Upper lobe of right lung (tissue), 1 donor: Measurements from ENCODE around the gene NDP. TPM values are rescaled to one million over a fixed set of nuclear protein-coding genes. Genes with fewer than 3 reads are reported as not detected.

Experiments used
- ATAC-seq: fragments of 200-7000 bp; cut with Tn5 transposase; one replicate; pipeline ENCODE4 v1.9.1; 2020; ENCODE audit warnings: mild to moderate bottlenecking, moderate library complexity
- DNase-seq: peaks from one replicate; pipeline ENCODE4 v3.0.0-alpha.2; 2020
- H3K27ac ChIP-seq: fragments of 200-600 bp; one replicate; pipeline ENCODE4 v1.8.0; 2022
- H3K27me3 ChIP-seq: fragments of 200-600 bp; one replicate; pipeline ENCODE4 v1.8.0; 2022; ENCODE audit warnings: mild to moderate bottlenecking
- H3K36me3 ChIP-seq: fragments of 200-600 bp; one replicate; pipeline ENCODE4 v1.8.0; 2022
- H3K4me1 ChIP-seq: fragments of 200-600 bp; one replicate; pipeline ENCODE4 v1.8.0; 2022
- H3K4me3 ChIP-seq: fragments of 200-600 bp; one replicate; pipeline ENCODE4 v1.8.0; 2022; ENCODE audit warnings: mild to moderate bottlenecking
- H3K9me3 ChIP-seq: fragments of 200-600 bp; one replicate; pipeline ENCODE4 v1.8.0; 2022
- CTCF ChIP-seq: fragments of 200-600 bp; IDR thresholded peaks from one replicate; pipeline ENCODE4 v1.8.0; 2022; ENCODE audit warnings: antibody characterized with exemption
- intact Hi-C: fragments of 100-400 bp; cut with DNase I; formaldehyde crosslinking; loops from one replicate; pipeline ENCODE4 v1.11.0; 2022
- total RNA-seq: library from RNA; stranded (reverse); fragmentation: NEBNext Ultra II Directional; extraction: Animal tissue kit (Norgen Biotek cat#: 25700); gene quantifications from one replicate; pipeline ENCODE4 v1.2.1, GENCODE V29; 2021
- donor health status: DM: no; HTN: yes; CAD: no; lungs with severe emphysema.

The NDP gene
- total RNA-seq, 1 donor from 2014 or later = not detected

- intact Hi-C loops = no loop called here
- TF ChIP-seq CTCF = no peak
- Histone ChIP-seq H3K36me3 (no peaks in the 10 kb centered on the region), H3K4me1 (no peaks in the 10 kb centered on the region), H3K9me3 (no peaks in the 10 kb centered on the region), H3K27me3 (no peaks in the 10 kb centered on the region), H3K4me3 (no peak overlapping the region), H3K27ac (no peak overlapping the region)
- DNase-seq = no peak
- ATAC-seq = no peak
Measured at GRCh38 chrX:43962636-43963035, 10.6 kb downstream of the NDP start.

- no peaks in the 10 kb centered on the region for H3K27me3 ChIP-seq
- H3K9me3 ChIP-seq = no peaks in the 10 kb centered on the region
- no peaks in the 10 kb centered on the region for H3K4me1 ChIP-seq
- intact Hi-C loops = no loop called here
- H3K27ac ChIP-seq = no peak overlapping the region
- no peak for ATAC-seq
- no peak overlapping the region for H3K4me3 ChIP-seq
- DNase-seq = no peak
- TF ChIP-seq CTCF = no peak
- no peaks in the 10 kb centered on the region for H3K36me3 ChIP-seq
Measured at GRCh38 chrX:43961699-43962098, 11.5 kb downstream of the NDP start.

GRCh38 chrX:43958529-43958928 is 14.7 kb downstream of the NDP start:
- ATAC-seq (peak; percentile 85), DNase-seq (no peak)
- no peaks in the 10 kb centered on the region for H3K9me3 ChIP-seq
- H3K27ac ChIP-seq = no peak overlapping the region
- H3K27me3 ChIP-seq = no peaks in the 10 kb centered on the region
- intact Hi-C loops = no loop called here
- no peaks in the 10 kb centered on the region for H3K36me3 ChIP-seq
- peak; percentile 60 for TF ChIP-seq CTCF
- H3K4me3 ChIP-seq = no peak overlapping the region
- no peaks in the 10 kb centered on the region for H3K4me1 ChIP-seq

DNA sequence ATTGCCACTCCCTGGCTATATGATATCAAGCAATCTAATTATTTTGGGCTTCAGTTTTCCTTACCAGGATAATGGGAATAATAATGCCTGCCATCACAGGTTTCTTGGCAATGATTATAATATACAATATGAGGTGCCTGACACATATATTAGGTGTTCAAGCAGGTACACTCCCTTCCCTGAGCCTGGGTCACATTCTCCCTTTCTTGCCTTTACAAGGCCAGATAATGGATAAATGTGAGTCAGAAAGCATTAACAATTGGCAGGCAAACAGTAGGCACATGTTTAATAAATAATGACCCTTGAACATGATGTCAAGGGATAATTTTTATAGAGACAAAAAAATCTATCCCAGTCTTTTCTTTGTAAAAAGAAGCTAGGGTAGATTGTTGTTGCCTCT is 17.2 kb downstream of the NDP start:
- H3K27ac ChIP-seq = no peak overlapping the region
- no peaks in the 10 kb centered on the region for H3K36me3 ChIP-seq
- intact Hi-C loops = no loop called here
- TF ChIP-seq CTCF = no peak
- ATAC-seq = no peak
- H3K4me1 ChIP-seq = no peaks in the 10 kb centered on the region
- H3K27me3 ChIP-seq = no peaks in the 10 kb centered on the region
- no peak for DNase-seq
- H3K9me3 ChIP-seq = no peaks in the 10 kb centered on the region
- no peak overlapping the region for H3K4me3 ChIP-seq

- DNase-seq (no peak), ATAC-seq (no peak)
- H3K27ac ChIP-seq = no peak overlapping the region
- no peak for TF ChIP-seq CTCF
- H3K4me1 ChIP-seq = no peaks in the 10 kb centered on the region
- no peaks in the 10 kb centered on the region for H3K9me3 ChIP-seq
- H3K36me3 ChIP-seq = no peaks in the 10 kb centered on the region
- no peaks in the 10 kb centered on the region for H3K27me3 ChIP-seq
- no peak overlapping the region for H3K4me3 ChIP-seq
- intact Hi-C loops = no loop called here
Measured at GRCh38 chrX:43953218-43953617, 20.0 kb downstream of the NDP start.

- intact Hi-C loops = no loop called here
- no peaks in the 10 kb centered on the region for H3K27me3 ChIP-seq
Measured at GRCh38 chrX:43949669-43950068, 23.5 kb downstream of the NDP start.

More at GRCh38 chrX:43949669-43950068, 23.5 kb downstream of the NDP start:
- no peaks in the 10 kb centered on the region for H3K9me3 ChIP-seq
- ATAC-seq = peak; percentile 62
- H3K27ac ChIP-seq = no peak overlapping the region
- peak; percentile 43 for TF ChIP-seq CTCF
- no peaks in the 10 kb centered on the region for H3K4me1 ChIP-seq
- peak; percentile 60 for DNase-seq
- no peaks in the 10 kb centered on the region for H3K36me3 ChIP-seq
- no peak overlapping the region for H3K4me3 ChIP-seq
